ENCODE data around the gene TSC22D2. TPM values are rescaled to one million over a fixed set of nuclear protein-coding genes. Genes with fewer than 3 reads are reported as not detected.

Gene TSC22D2
- total RNA-seq, 4 donors from 2014 or later, result 13.0 to 60.4 (median 16.7) TPM

- 40 to 43% methylated on average over 2 of the region's 2 CpGs for WGBS, 2 donors
- intact Hi-C loops (cut with DNase I; ENCODE audit: low total_unique reads), result loop anchor here (10.0 kb wide), 1 partner anchor 83 kb away; no protein-coding TSS in a partner anchor
- TF ChIP-seq POLR2A (IDR thresholded peaks at IDR 0.05) (no peak), CTCF (IDR thresholded peaks at IDR 0.05) (no peak)
- H3K4me3 ChIP-seq (ENCODE audit: low read depth, poor library complexity, severe bottlenecking), result no peak overlapping the region
- no peak for DNase-seq (ENCODE audit: low spot score in 2 of 2)
Measured at GRCh38 chr3:150411976-150412375, 3.9 kb downstream of the TSC22D2 start.

- TF ChIP-seq POLR2A (IDR thresholded peaks at IDR 0.05), result no peak
- TF ChIP-seq CTCF (IDR thresholded peaks at IDR 0.05), result no peak
- intact Hi-C loops (cut with DNase I; ENCODE audit: low total_unique reads), result loop anchor here (10.0 kb wide), 1 partner anchor 82 kb away; no protein-coding TSS in a partner anchor
- 5 to 6% methylated on average over 5 of the region's 5 CpGs for WGBS, 2 donors
- H3K4me3 ChIP-seq (ENCODE audit: low read depth, poor library complexity, severe bottlenecking), result no peak overlapping the region
- no peak for DNase-seq (ENCODE audit: low spot score in 2 of 2)
Measured at GRCh38 chr3:150412561-150413231, 4.6 kb downstream of the TSC22D2 start.

GRCh38 chr3:150414258-150414657 is 6.2 kb downstream of the TSC22D2 start:
- 17 to 31% methylated on average over 3 of the region's 3 CpGs for WGBS, 2 donors
- no peak for TF ChIP-seq POLR2A (IDR thresholded peaks at IDR 0.05)
- TF ChIP-seq CTCF (IDR thresholded peaks at IDR 0.05), result no peak
- intact Hi-C loops (cut with DNase I; ENCODE audit: low total_unique reads), result loop anchor here (10.0 kb wide), 1 partner anchor 81 kb away; no protein-coding TSS in a partner anchor
- DNase-seq (ENCODE audit: low spot score in 2 of 2), result no peak
- H3K4me3 ChIP-seq (ENCODE audit: low read depth, poor library complexity, severe bottlenecking), result no peak overlapping the region

GRCh38 chr3:150414959-150415358 is 6.9 kb downstream of the TSC22D2 start:
- H3K4me3 ChIP-seq (ENCODE audit: low read depth, poor library complexity, severe bottlenecking), result no peak overlapping the region
- intact Hi-C loops (cut with DNase I; ENCODE audit: low total_unique reads), result loop anchor here (10.0 kb wide), 1 partner anchor 80 kb away; no protein-coding TSS in a partner anchor
- no peak for DNase-seq (ENCODE audit: low spot score in 2 of 2)
- 46 to 52% methylated on average over 5 of the region's 5 CpGs for WGBS, 2 donors
- TF ChIP-seq CTCF (IDR thresholded peaks at IDR 0.05), result no peak
- no peak for TF ChIP-seq POLR2A (IDR thresholded peaks at IDR 0.05)

GRCh38 chr3:150419076-150419868 is 11.2 kb downstream of the TSC22D2 start:
- no peak for DNase-seq (ENCODE audit: low spot score in 2 of 2)
- intact Hi-C loops (cut with DNase I; ENCODE audit: low total_unique reads), result loop anchor here (10.0 kb wide), 1 partner anchor 76 kb away; no protein-coding TSS in a partner anchor
- 47 to 53% methylated on average over 1 of the region's 1 CpG for WGBS, 2 donors
- no peak overlapping the region for H3K4me3 ChIP-seq (ENCODE audit: low read depth, poor library complexity, severe bottlenecking)
- TF ChIP-seq POLR2A (IDR thresholded peaks at IDR 0.05) (no peak), CTCF (IDR thresholded peaks at IDR 0.05) (no peak)
